Measurements from ENCODE around the gene PPP2R5A. TPM values are rescaled to one million over a fixed set of nuclear protein-coding genes. Genes with fewer than 3 reads are reported as not detected.

Gene PPP2R5A
- total and polyA plus RNA-seq, 2 of the 13 experiments (the other 11 are each of a cell fraction or from before 2014, with no cell fraction given) = 22.0 to 31.4 TPM

DNA sequence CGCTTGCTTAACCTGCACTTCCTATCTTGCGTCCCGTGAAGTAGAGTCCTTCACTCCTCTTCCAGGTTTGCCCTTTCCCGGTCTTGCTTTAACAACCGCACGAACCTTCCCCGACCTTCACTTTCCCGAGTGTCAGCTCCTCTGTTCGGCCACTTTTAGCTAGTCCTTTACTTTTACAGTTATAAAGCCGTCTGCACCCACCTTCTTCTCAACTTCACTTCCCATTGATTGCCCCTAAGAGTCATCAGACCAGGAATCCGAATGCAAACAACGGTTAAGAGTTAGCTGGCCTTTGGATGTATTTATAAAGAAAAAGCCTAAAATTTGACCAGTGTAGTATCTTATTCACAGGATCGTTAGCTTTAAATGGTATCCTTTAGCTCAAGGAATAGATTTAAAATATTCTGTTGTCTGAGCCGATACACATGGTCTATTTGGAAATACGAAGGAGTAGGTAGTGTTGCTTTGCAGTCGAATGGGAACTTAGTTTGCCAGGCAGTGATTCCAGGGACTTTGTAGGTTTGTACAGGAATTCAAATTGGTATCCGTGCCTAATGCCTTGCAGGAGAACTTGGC, 1.4 kb downstream of the PPP2R5A start:
- ATAC-seq = no peak
- in situ Hi-C loops (cut with HindIII; ENCODE audit: extremely low pct_ligation_motif_present, low pct_unique_long_range_greater_than_20kb) = no loop called here
- peak overlapping the region; percentile 85 to 98 (median 96) for H3K4me3 ChIP-seq (replicated peaks in 1 of 3; ENCODE audit: insufficient read depth in 1 of 3, low read depth in 2 of 3, low read length in 3 of 3)
- H3K9me3 ChIP-seq (ENCODE audit: low read length) = no peaks in the 10 kb centered on the region
- H3K9ac ChIP-seq (ENCODE audit: insufficient read depth, low read depth, low read length) = peak overlapping the region; percentile 91
- peaks cover 61% of the 10 kb centered on the region for H3K79me2 ChIP-seq (ENCODE audit: insufficient read depth, low read length)
- WGBS (ENCODE audit: low lambda C conversion rate) = 2% methylated on average over 17 of the region's 17 CpGs
- H3K27ac ChIP-seq (ENCODE audit: extremely low read length, insufficient read depth, low read length) = peak overlapping the region; percentile 91
- no TSS peak for BruUV-seq (replicated peaks)
- no peak for DNase-seq (ENCODE audit: low spot score)
- peak overlapping the region; percentile 82 for H3K4me2 ChIP-seq (ENCODE audit: low read depth, low read length)
- H3K4me1 ChIP-seq (ENCODE audit: insufficient read depth, low read length) = peaks cover 48% of the 10 kb centered on the region
- H3K36me3 ChIP-seq (replicated peaks in 1 of 2; ENCODE audit: control insufficient read depth in 1 of 2, insufficient read depth in 2 of 2, low read length in 2 of 2) = no peaks in the 10 kb centered on the region
- intact Hi-C loops (cut with micrococcal nuclease; ENCODE audit: unreplicated experiment) = loop anchor here (2.0 to 5.0 kb wide), 3 partner anchors 44 to 170 kb away; no protein-coding TSS in a partner anchor
- no peak overlapping the region for H2AFZ ChIP-seq (ENCODE audit: low read length)
- POLR2A ChIA-PET = interaction anchor here (0.8 to 2.0 kb wide), 8 partner anchors 24 to 251 kb away, joined by 3 to 18 read pairs (median 4); partner anchors contain the start of genes DTL and INTS7
- FAIRE-seq = peak; percentile 30
- peaks cover 49% of the 10 kb centered on the region for H4K20me1 ChIP-seq (ENCODE audit: insufficient read depth, low read length)
- no peaks in the 10 kb centered on the region; a peak in 1 of 5 replicates for H3K27me3 ChIP-seq (ENCODE audit: control insufficient read depth in 1 of 2, insufficient read depth in 2 of 2, low read length in 2 of 2)
- CTCF ChIA-PET (ENCODE audit: low intra/inter-chr PET ratio, low total read pairs) = no interaction called here
- TF ChIP-seq YEATS2 (CRISPR knock-in tag; IDR thresholded peaks at IDR 0.05; ENCODE audit: borderline replicate concordance) (0 out of 2 replicates have a peak, but pooled peaks have one; percentile 9), NCOA1 (CRISPR knock-in tag; IDR thresholded peaks at IDR 0.05) (no peak), MTA1 (CRISPR knock-in tag; IDR thresholded peaks at IDR 0.05; ENCODE audit: borderline replicate concordance) (no peak), ZNF235 (CRISPR knock-in tag; IDR thresholded peaks at IDR 0.05; ENCODE audit: borderline replicate concordance) (no peak), PHF21A (CRISPR knock-in tag; IDR thresholded peaks at IDR 0.05) (peak; percentile 29; the same call in 1 of the 2 replicates), SOX6 (IDR thresholded peaks at IDR 0.05) (no peak), SOX6 (CRISPR knock-in tag; IDR thresholded peaks at IDR 0.05) (0 out of 2 replicates have a peak, but pooled peaks have one; percentile 1), PPARG (CRISPR knock-in tag; conservative IDR thresholded peaks at IDR 0.05) (no peak), GLMP (CRISPR knock-in tag; IDR thresholded peaks at IDR 0.05; ENCODE audit: borderline replicate concordance) (0 out of 2 replicates have a peak, but pooled peaks have one; percentile 9), IRF2 (CRISPR knock-in tag; IDR thresholded peaks at IDR 0.05) (no peak), POGK (CRISPR knock-in tag; conservative IDR thresholded peaks at IDR 0.05) (no peak), SAP130 (CRISPR knock-in tag; IDR thresholded peaks at IDR 0.05; ENCODE audit: low read depth) (peak; percentile 6; the same call in 1 of the 2 replicates), SIN3A (IDR thresholded peaks at IDR 0.05; ENCODE audit: borderline replicate concordance, low read depth, low read length) (peak; percentile 19; the same call in 1 of the 2 replicates), TGIF2 (CRISPR knock-in tag; IDR thresholded peaks at IDR 0.05) (0 out of 2 replicates have a peak, but pooled peaks have one; percentile 39), THAP8 (CRISPR knock-in tag; IDR thresholded peaks at IDR 0.05; ENCODE audit: borderline replicate concordance) (no peak), HMGA1 (CRISPR knock-in tag; conservative IDR thresholded peaks at IDR 0.05) (no peak)
- TF ChIP-seq, protein P1, sequence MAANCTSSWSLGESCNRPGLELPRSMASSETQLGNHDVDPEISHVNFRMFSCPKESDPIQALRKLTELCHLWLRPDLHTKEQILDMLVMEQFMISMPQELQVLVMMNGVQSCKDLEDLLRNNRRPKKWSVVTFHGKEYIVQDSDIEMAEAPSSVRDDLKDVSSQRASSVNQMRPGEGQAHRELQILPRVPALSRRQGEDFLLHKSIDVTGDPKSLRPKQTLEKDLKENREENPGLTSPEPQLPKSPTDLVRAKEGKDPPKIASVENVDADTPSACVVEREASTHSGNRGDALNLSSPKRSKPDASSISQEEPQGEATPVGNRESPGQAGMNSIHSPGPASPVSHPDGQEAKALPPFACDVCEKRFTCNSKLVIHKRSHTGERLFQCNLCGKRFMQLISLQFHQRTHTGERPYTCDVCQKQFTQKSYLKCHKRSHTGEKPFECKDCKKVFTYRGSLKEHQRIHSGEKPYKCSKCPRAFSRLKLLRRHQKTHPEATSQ (CRISPR knock-in tag; IDR thresholded peaks at IDR 0.05; ENCODE audit: borderline replicate concordance) = no peak
- TF ChIP-seq, protein P2, sequence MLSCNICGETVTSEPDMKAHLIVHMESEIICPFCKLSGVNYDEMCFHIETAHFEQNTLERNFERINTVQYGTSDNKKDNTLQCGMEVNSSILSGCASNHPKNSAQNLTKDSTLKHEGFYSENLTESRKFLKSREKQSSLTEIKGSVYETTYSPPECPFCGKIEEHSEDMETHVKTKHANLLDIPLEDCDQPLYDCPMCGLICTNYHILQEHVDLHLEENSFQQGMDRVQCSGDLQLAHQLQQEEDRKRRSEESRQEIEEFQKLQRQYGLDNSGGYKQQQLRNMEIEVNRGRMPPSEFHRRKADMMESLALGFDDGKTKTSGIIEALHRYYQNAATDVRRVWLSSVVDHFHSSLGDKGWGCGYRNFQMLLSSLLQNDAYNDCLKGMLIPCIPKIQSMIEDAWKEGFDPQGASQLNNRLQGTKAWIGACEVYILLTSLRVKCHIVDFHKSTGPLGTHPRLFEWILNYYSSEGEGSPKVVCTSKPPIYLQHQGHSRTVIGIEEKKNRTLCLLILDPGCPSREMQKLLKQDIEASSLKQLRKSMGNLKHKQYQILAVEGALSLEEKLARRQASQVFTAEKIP (CRISPR knock-in tag; IDR thresholded peaks at IDR 0.05; ENCODE audit: borderline replicate concordance) = no peak

Measured in HepG2 (cell line).